Left ventricle myocardium inferior (tissue), 1 donor: Measurements from ENCODE around the gene EXOG. TPM values are rescaled to one million over a fixed set of nuclear protein-coding genes. Genes with fewer than 3 reads are reported as not detected.

Experiments
- DNase-seq: peaks from one replicate; pipeline ENCODE4 v3.0.0-alpha.2; 2020
- H3K27ac ChIP-seq: fragments of 200-600 bp; replicated peaks from 2 replicates; pipeline ENCODE4 v1.8.0; 2021
- H3K27me3 ChIP-seq: fragments of 200-600 bp; 2 replicates; pipeline ENCODE4 v1.8.0; 2021; ENCODE audit warnings: low read depth
- H3K36me3 ChIP-seq: fragments of 200-600 bp; 2 replicates; pipeline ENCODE4 v1.8.0; 2021
- H3K4me1 ChIP-seq: fragments of 200-600 bp; 2 replicates; pipeline ENCODE4 v1.8.0; 2021
- H3K4me3 ChIP-seq: fragments of 200-600 bp; 2 replicates; pipeline ENCODE4 v1.8.0; 2021; ENCODE audit warnings: mild to moderate bottlenecking, moderate library complexity
- H3K9me3 ChIP-seq: fragments of 200-600 bp; replicated peaks from 2 replicates; pipeline ENCODE4 v1.8.0; 2021
- CTCF ChIP-seq: fragments of 200-600 bp; IDR thresholded peaks from 2 replicates; pipeline ENCODE4 v1.8.0; 2021; ENCODE audit warnings: antibody characterized with exemption, mild to moderate bottlenecking, borderline replicate concordance
- intact Hi-C: fragments of 100-400 bp; cut with micrococcal nuclease; formaldehyde crosslinking; loops from one replicate; pipeline ENCODE4 v1.11.0; 2022
- total RNA-seq: library from RNA; stranded (reverse); fragmentation: NEBNext Ultra II Directional; extraction: Animal tissue kit (Norgen Biotek cat#: 25700); gene quantifications from one replicate; pipeline ENCODE4 v1.2.1, GENCODE V29; 2021
- donor health status: DM: no; HTN: yes; CAD: no; lungs with severe emphysema.

The EXOG gene
- total RNA-seq, 1 donor from 2014 or later, result 27.9 TPM

DNA sequence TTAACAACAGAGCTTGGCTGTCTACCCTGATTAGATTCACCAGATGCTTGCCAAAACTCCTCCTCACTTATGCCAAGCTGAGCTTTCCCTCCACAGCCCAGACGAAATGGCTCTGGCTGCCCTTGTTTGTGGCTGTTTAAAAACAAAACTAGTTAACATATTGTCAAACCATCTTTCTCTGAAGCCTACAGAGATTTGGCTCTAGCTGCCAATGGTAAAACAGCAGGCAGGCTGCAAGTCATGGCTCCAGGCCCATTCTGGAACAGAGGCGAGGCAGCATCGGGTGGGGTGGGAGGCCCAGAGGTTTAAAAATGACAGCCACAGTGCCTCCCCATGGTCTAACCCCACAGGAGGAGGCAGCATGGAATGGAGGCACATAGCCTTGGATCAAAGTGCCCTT, 77.4 kb downstream of the EXOG start:
- intact Hi-C loops, result no loop called here
- peaks cover 63% of the 10 kb centered on the region for H3K36me3 ChIP-seq

DNA sequence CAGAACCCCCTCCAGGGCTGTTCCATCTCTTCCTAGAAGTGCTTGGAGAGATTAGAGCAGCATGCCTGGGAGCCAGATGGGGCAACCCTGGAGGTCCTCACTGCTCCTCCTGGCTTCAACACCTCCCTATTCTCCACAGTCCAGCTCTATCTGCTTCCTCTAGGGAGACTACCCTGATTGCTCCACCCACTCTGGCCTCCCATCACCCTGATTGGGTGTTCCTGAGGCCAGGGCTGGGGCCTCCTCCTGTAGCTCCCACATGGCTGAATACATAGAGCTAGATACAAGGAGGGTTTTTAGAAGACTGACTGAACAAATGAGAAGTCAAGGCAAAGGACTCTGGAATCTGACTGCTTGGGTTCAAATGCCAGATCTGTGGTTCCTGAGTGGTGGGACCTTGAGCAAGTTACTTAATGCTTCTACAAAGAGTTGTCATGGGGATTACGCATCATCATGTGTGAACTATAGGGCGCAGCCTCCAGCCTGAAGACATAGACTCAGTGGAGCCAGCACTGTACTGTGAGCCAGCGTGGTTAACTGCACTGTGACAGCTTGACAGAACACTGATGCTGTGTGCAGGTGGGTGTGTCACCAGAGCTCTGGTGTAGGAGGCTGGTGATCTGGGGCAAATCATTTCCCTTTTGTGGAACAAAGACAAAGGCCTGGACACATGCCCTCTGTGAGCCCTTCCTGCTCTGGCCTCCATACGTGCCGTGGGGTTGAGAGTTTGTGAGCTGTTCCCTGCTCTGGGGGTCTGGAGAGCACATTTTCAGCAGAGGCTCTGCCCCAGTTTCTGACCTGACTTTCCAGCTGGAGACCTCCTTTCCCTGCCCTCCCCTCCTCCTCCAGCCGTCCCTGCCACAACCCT, 78.5 kb downstream of the EXOG start:
- peak overlapping the region; percentile 29 for H3K27ac ChIP-seq
- peaks cover 52% of the 10 kb centered on the region for H3K4me1 ChIP-seq
- TF ChIP-seq CTCF, result no peak
- H3K9me3 ChIP-seq, result peaks cover 12% of the 10 kb centered on the region
- no peaks in the 10 kb centered on the region for H3K27me3 ChIP-seq
- intact Hi-C loops, result no loop called here
- H3K36me3 ChIP-seq, result peaks cover 63% of the 10 kb centered on the region
- no peak overlapping the region for H3K4me3 ChIP-seq
- DNase-seq, result no peak

More for the DNA sequence above, 77.4 kb downstream of the EXOG start:
- peak overlapping the region; percentile 29 for H3K27ac ChIP-seq
- DNase-seq, result no peak
- peaks cover 12% of the 10 kb centered on the region for H3K9me3 ChIP-seq
- H3K4me3 ChIP-seq, result no peak overlapping the region
- H3K27me3 ChIP-seq, result no peaks in the 10 kb centered on the region
- no peak for TF ChIP-seq CTCF
- peaks cover 42% of the 10 kb centered on the region for H3K4me1 ChIP-seq

DNA sequence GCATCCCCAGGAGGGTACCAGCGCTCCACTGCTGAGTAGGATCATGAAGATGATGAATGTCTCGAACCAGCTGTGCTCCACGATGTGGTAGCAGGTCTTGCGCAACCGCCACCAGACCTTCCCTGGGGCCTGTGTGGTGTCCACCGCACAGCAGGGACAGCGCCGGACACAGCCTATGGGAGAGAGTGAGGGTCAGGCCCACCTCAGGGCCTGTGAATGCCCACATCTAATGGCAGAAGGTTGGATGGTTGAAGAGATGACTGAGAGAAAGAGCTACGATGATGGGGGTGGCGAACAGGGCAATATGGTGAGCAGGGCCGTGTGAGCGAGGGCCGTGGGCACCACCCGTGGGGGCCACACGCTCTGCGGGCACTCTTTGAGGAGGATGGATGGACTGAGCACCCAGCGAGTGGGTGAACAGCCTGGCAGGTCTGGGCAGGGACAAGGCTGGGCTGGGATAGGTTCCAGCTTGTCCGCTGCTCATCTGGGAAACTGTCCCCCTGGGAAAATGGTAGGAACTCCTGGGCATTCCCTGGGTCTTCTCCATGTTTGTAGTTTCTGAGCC, 79.2 kb downstream of the EXOG start:
- peak overlapping the region; percentile 29 for H3K27ac ChIP-seq
- no peaks in the 10 kb centered on the region for H3K27me3 ChIP-seq
- no peak overlapping the region for H3K4me3 ChIP-seq
- intact Hi-C loops, result no loop called here
- TF ChIP-seq CTCF, result no peak
- peaks cover 57% of the 10 kb centered on the region for H3K36me3 ChIP-seq
- H3K4me1 ChIP-seq, result peaks cover 60% of the 10 kb centered on the region
- no peak for DNase-seq
- peaks cover 12% of the 10 kb centered on the region for H3K9me3 ChIP-seq

Other genes starting within 250 kb of the EXOG start
- gene SLC22A13, start 230.5 kb upstream of the EXOG start, total RNA-seq, result not detected
- gene SLC22A14, start 214.0 kb upstream of the EXOG start, total RNA-seq, result not detected
- gene XYLB, start 149.6 kb upstream of the EXOG start, total RNA-seq, result 0.91 TPM
- gene ACVR2B, start 42.5 kb upstream of the EXOG start, total RNA-seq, result 5.5 TPM
- gene SCN5A, start 153.3 kb downstream of the EXOG start, total RNA-seq, result 239 TPM